IMR-90 (cell line): ENCODE data around the gene AP4B1. TPM values are rescaled to one million over a fixed set of nuclear protein-coding genes. Genes with fewer than 3 reads are reported as not detected.

ENCODE experiments used
- ATAC-seq: fragments of 200-7000 bp; cut with Tn5 transposase; 2 replicates; pipeline ENCODE4 v1.9.1; 2020; ENCODE audit warnings: low read depth, mild to moderate bottlenecking, moderate library complexity
- BruUV-seq: library from RNA; stranded (reverse); fragments of 400-500 nt; replicated peaks from 2 replicates; lab custom pipeline; 2021; lab: Mats Ljungman, UMichigan
- CTCF ChIA-PET: fragments of 300-600 bp; formaldehyde crosslinking; extraction: SDS; loops from one replicate; lab custom pipeline; 2021; ENCODE audit warnings: antibody characterized with exemption; lab: Yijun Ruan, JAX
- POLR2A ChIA-PET: fragments of 300-600 bp; sonication (Branson Sonifier 250); formaldehyde crosslinking; loops from one replicate; lab custom pipeline; 2022; ENCODE audit warnings: antibody characterized with exemption; ENCODE audit not compliant: unreplicated experiment; lab: Charles Lee
- DNase-seq: peaks from one replicate; pipeline ENCODE4 v3.0.0; 2013
- H2AFZ ChIP-seq: replicated peaks from 2 replicates; pipeline ENCODE3; 2013; ENCODE audit warnings: low read length, mild to moderate bottlenecking; ENCODE audit not compliant: poor library complexity
- H2AK5ac ChIP-seq: 2 replicates; pipeline ENCODE4 v1.6.1; 2013; ENCODE audit warnings: low read depth, low read length, inconsistent platforms
- H2AK9ac ChIP-seq: replicated peaks from 2 replicates; pipeline ENCODE3; 2013; ENCODE audit warnings: mild to moderate bottlenecking, low read depth, low read length, moderate library complexity; ENCODE audit not compliant: poor library complexity
- H2BK120ac ChIP-seq: 2 replicates; pipeline ENCODE4 v1.6.1; 2013; ENCODE audit warnings: low read depth, low read length, inconsistent platforms
- H2BK15ac ChIP-seq: 3 replicates; pipeline ENCODE4 v1.6.1; 2013; ENCODE audit warnings: low read depth, low read length, inconsistent platforms
- H2BK20ac ChIP-seq: 2 replicates; pipeline ENCODE4 v1.6.1; 2013; ENCODE audit warnings: low read depth, mild to moderate bottlenecking, inconsistent platforms, low read length, moderate library complexity
- H2BK5ac ChIP-seq: 2 replicates; pipeline ENCODE4 v1.6.1; 2013; ENCODE audit warnings: mild to moderate bottlenecking, low read depth, low read length, inconsistent platforms; ENCODE audit not compliant: poor library complexity, severe bottlenecking
- H3K14ac ChIP-seq: replicated peaks from 2 replicates; pipeline ENCODE4 v1.6.1; 2013; ENCODE audit warnings: low read depth, low read length, inconsistent platforms
- H3K18ac ChIP-seq: 2 replicates; pipeline ENCODE4 v1.6.1; 2013; ENCODE audit warnings: low read depth, low read length, control low read depth
- H3K23ac ChIP-seq: 2 replicates; pipeline ENCODE4 v1.6.1; 2013; ENCODE audit warnings: low read depth, low read length, inconsistent platforms
- H3K27ac ChIP-seq: 2 replicates; pipeline ENCODE4 v1.5.1; 2013; ENCODE audit warnings: mild to moderate bottlenecking, control low read depth, low read length; ENCODE audit not compliant: insufficient read depth
- H3K27me3 ChIP-seq: 2 replicates; pipeline ENCODE4 v1.6.1; 2013; ENCODE audit warnings: low read length; ENCODE audit not compliant: control insufficient read depth, insufficient read depth
- H3K36me3 ChIP-seq: 2 replicates; pipeline ENCODE4 v1.6.1; 2013; ENCODE audit warnings: low read length, mixed read lengths; ENCODE audit not compliant: control insufficient read depth, insufficient read depth
- H3K4ac ChIP-seq: 2 replicates; pipeline ENCODE4 v1.6.1; 2013; ENCODE audit warnings: low read depth, low read length, inconsistent platforms
- H3K4me1 ChIP-seq: 2 replicates; pipeline ENCODE4 v1.6.1; 2013; ENCODE audit warnings: low read length, mixed read lengths; ENCODE audit not compliant: control insufficient read depth, insufficient read depth
- H3K4me2 ChIP-seq: 2 replicates; pipeline ENCODE4 v1.6.1; 2013; ENCODE audit warnings: low read depth, mild to moderate bottlenecking, control low read depth, low read length, moderate library complexity
- H3K4me3 ChIP-seq: 2 replicates; pipeline ENCODE4 v1.5.1; 2013; ENCODE audit warnings: low read depth, mild to moderate bottlenecking, control low read depth, low read length, moderate library complexity; ENCODE audit not compliant: insufficient read depth
- H3K56ac ChIP-seq: 2 replicates; pipeline ENCODE4 v1.6.1; 2013; ENCODE audit warnings: low read length, inconsistent platforms; ENCODE audit not compliant: insufficient read depth; ENCODE audit errors: extremely low read depth
- H3K79me1 ChIP-seq, 2 experiments: 2 replicates each; pipeline ENCODE4 v1.6.1; 2013; ENCODE audit warnings: low read length in 2 of 2, inconsistent platforms in 1 of 2, low read depth in 1 of 2
- H3K9ac ChIP-seq: 2 replicates; pipeline ENCODE4 v1.6.1; 2013; ENCODE audit warnings: low read depth, low read length, control low read depth
- H3K9me1 ChIP-seq: 2 replicates; pipeline ENCODE4 v1.6.1; 2013; ENCODE audit warnings: low read length, inconsistent platforms; ENCODE audit not compliant: insufficient read depth
- H3K9me3 ChIP-seq: 2 replicates; pipeline ENCODE4 v1.6.1; 2013; ENCODE audit warnings: low read length; ENCODE audit not compliant: control insufficient read depth, insufficient read depth
- H4K20me1 ChIP-seq: 2 replicates; pipeline ENCODE4 v1.6.1; 2013; ENCODE audit warnings: low read length, inconsistent platforms; ENCODE audit not compliant: insufficient read depth
- H4K5ac ChIP-seq: 2 replicates; pipeline ENCODE4 v1.6.1; 2013; ENCODE audit warnings: mild to moderate bottlenecking, low read depth, low read length, control low read depth
- H4K8ac ChIP-seq, 2 experiments: 2 replicates each; pipeline ENCODE4 v1.6.1; 2013; ENCODE audit warnings: low read depth in 2 of 2, low read length in 2 of 2, control low read depth in 1 of 2, inconsistent platforms in 1 of 2
- H4K91ac ChIP-seq: 2 replicates; pipeline ENCODE4 v1.6.1; 2013; ENCODE audit warnings: low read depth, low read length, inconsistent platforms; ENCODE audit not compliant: insufficient read depth
- BHLHE40 ChIP-seq: fragments of 150-350 bp; IDR thresholded peaks from 2 replicates; pipeline ENCODE4 v1.6.1; 2016; ENCODE audit warnings: mild to moderate bottlenecking, low read depth, low read length
- CEBPB ChIP-seq: IDR thresholded peaks from 2 replicates; pipeline ENCODE4 v1.6.1; 2012; ENCODE audit warnings: low read depth, low read length, improper control_type of control experiment
- CHD1 ChIP-seq: IDR thresholded peaks from 2 replicates; pipeline ENCODE4 v1.6.1; 2012; ENCODE audit warnings: low read depth, low read length, improper control_type of control experiment
- CTCF ChIP-seq: conservative IDR thresholded peaks from 2 replicates; pipeline ENCODE4 v1.5.1; 2012; ENCODE audit warnings: mild to moderate bottlenecking, low read depth, low read length, improper control_type of control experiment
- ELK1 ChIP-seq: fragments of 150-350 bp; IDR thresholded peaks from 2 replicates; pipeline ENCODE4 v1.6.1; 2016; ENCODE audit warnings: low read depth, mild to moderate bottlenecking, low read length, moderate library complexity, borderline replicate concordance
- FOS ChIP-seq: fragments of 150-350 bp; IDR thresholded peaks from 2 replicates; pipeline ENCODE4 v1.6.1; 2016; ENCODE audit warnings: low read depth, low read length
- MAFK ChIP-seq: IDR thresholded peaks from 2 replicates; pipeline ENCODE4 v1.6.1; 2012; ENCODE audit warnings: low read depth, low read length, improper control_type of control experiment
- MAZ ChIP-seq: IDR thresholded peaks from 2 replicates; pipeline ENCODE4 v1.6.1; 2012; ENCODE audit warnings: low read depth, mild to moderate bottlenecking, low read length, improper control_type of control experiment, moderate library complexity, borderline replicate concordance
- MXI1 ChIP-seq: IDR thresholded peaks from 2 replicates; pipeline ENCODE4 v1.6.1; 2012; ENCODE audit warnings: low read depth, mild to moderate bottlenecking, low read length, moderate library complexity, borderline replicate concordance
- NFE2L2 ChIP-seq: fragments of 150-350 bp; IDR thresholded peaks from 2 replicates; pipeline ENCODE4 v1.6.1; 2016; ENCODE audit warnings: low read depth, mild to moderate bottlenecking, low read length
- POLR2A ChIP-seq: IDR thresholded peaks from 2 replicates; pipeline ENCODE4 v1.6.1; 2012; ENCODE audit warnings: mild to moderate bottlenecking, low read depth, low read length
- RAD21 ChIP-seq: IDR thresholded peaks from 2 replicates; pipeline ENCODE4 v1.6.1; 2012; ENCODE audit warnings: low read length, improper control_type of control experiment
- RCOR1 ChIP-seq: IDR thresholded peaks from 2 replicates; pipeline ENCODE4 v1.6.1; 2012; ENCODE audit warnings: mild to moderate bottlenecking, low read length, improper control_type of control experiment; ENCODE audit not compliant: insufficient replicate concordance
- RFX5 ChIP-seq: IDR thresholded peaks from 2 replicates; pipeline ENCODE4 v1.8.0; 2012; ENCODE audit warnings: low read depth, mild to moderate bottlenecking, low read length, moderate library complexity
- SMC3 ChIP-seq: fragments of 150-350 bp; IDR thresholded peaks from 2 replicates; pipeline ENCODE4 v1.6.1; 2016; ENCODE audit warnings: low read depth, mild to moderate bottlenecking, antibody characterized with exemption, low read length, moderate library complexity
- USF2 ChIP-seq: fragments of 150-350 bp; IDR thresholded peaks from 2 replicates; pipeline ENCODE4 v1.6.1; 2017; ENCODE audit warnings: mild to moderate bottlenecking, antibody characterized with exemption, low read length, low read depth
- WGBS, 2 experiments: methylation state at CpG; one replicate each; pipeline versions ENCODE4 v1.1.5 to v1.1.7; 2013; ENCODE audit warnings: missing lambda C conversion rate in 2 of 2; ENCODE audit not compliant: insufficient read length in 1 of 2; ENCODE audit errors: extremely low coverage in 2 of 2; 5-methylcytosine and 5-hydroxymethylcytosine counted together
- dilution Hi-C: fragments of 300-500 bp; cut with HindIII; formaldehyde crosslinking; loops from one replicate; pipeline ENCODE4 v1.14.3; 2018; ENCODE audit warnings: low sequenced_read_pairs; ENCODE audit not compliant: unreplicated experiment
- in situ Hi-C: fragments of 300-500 bp; cut with MboI; formaldehyde crosslinking; loops from 3 replicates; pipeline ENCODE4 v1.14.3; 2019; ENCODE audit warnings: low sequenced_read_pairs, inconsistent platforms, mixed read lengths
- intact Hi-C: fragments of 100-400 bp; cut with micrococcal nuclease; formaldehyde crosslinking; loops from 2 replicates; pipeline ENCODE4 v1.10.0; 2022
- polyA plus RNA-seq, 3 experiments: library from polyadenylated mRNA; depleted of rRNA; stranded (reverse); fragments of >200 nt; gene quantifications; 2 replicates each; pipeline ENCODE4 v1.2.3, GENCODE V29; 2012; ENCODE audit warnings: low replicate concordance in 1 of 3
- total RNA-seq: library from RNA; depleted of rRNA; stranded (reverse); fragments of >200 nt; gene quantifications from 2 replicates; pipeline ENCODE4 v1.2.3, GENCODE V29; 2012

Gene AP4B1
- total and polyA plus RNA-seq, 2 of the 4 experiments (the other 2 are of a cell fraction): 15.6 to 18.1 TPM

GRCh38 chr1:113861641-113862040 is 43.0 kb downstream of the AP4B1 start:
- Histone ChIP-seq H3K36me3 (no peaks in the 10 kb centered on the region), H3K18ac (peak overlapping the region; percentile 86), H3K23ac (no peak overlapping the region), H3K4ac (no peak overlapping the region; the same call in 1 of the 2 replicates), H3K56ac (no peak overlapping the region), H2AFZ (no peak overlapping the region), H3K4me2 (no peak overlapping the region), H3K4me3 (no peak overlapping the region), H4K20me1 (no peaks in the 10 kb centered on the region), H2BK20ac (peak overlapping the region; percentile 94; the same call in 1 of the 2 replicates), H3K9me1 (no peaks in the 10 kb centered on the region), H4K91ac (peak overlapping the region; percentile 8; the same call in 1 of the 2 replicates), H4K8ac (peak overlapping the region; percentile 28 to 61; a peak in 2 of 4 replicates), H3K4me1 (peaks cover 10% of the 10 kb centered on the region), H3K14ac (no peak overlapping the region; the same call in 1 of the 2 replicates), H2BK5ac (peak overlapping the region; percentile 43), H2AK5ac (peak overlapping the region; percentile 38), H3K9me3 (no peaks in the 10 kb centered on the region), H3K9ac (no peak overlapping the region), H3K79me1 (no peaks in the 10 kb centered on the region), H2BK15ac (peak overlapping the region; percentile 29; the same call in 2 of the 3 replicates), H4K5ac (peak overlapping the region; percentile 63), H2BK120ac (peak overlapping the region; percentile 98; the same call in 1 of the 2 replicates), H3K27ac (peak overlapping the region; percentile 13; the same call in 1 of the 2 replicates), H3K27me3 (no peaks in the 10 kb centered on the region), H2AK9ac (no peak overlapping the region)
- intact Hi-C loops: no loop called here
- BruUV-seq: no TSS peak
- ATAC-seq (no peak), DNase-seq (no peak)
- 83% methylated on average over 1 of the region's 5 CpGs; no CpG with 5 or more reads in 1 of the 2 experiments for WGBS, 2 experiments
- in situ Hi-C loops: loop anchor here (25.0 kb wide), 1 partner anchor 426 kb away; no protein-coding TSS in a partner anchor
- dilution Hi-C loops: no loop called here
- TF ChIP-seq MXI1 (no peak), USF2 (no peak), CHD1 (no peak), MAZ (no peak), RAD21 (no peak), SMC3 (no peak), NFE2L2 (no peak), BHLHE40 (no peak), FOS (no peak), RFX5 (no peak), CTCF (no peak), ELK1 (no peak), CEBPB (no peak), MAFK (no peak), RCOR1 (no peak), POLR2A (no peak)
- ChIA-PET POLR2A (no interaction called here), CTCF (no interaction called here)
